IPS-NIHi7 (cell line): Measurements from ENCODE around the gene PDLIM4.
A peak's percentile ranks its signal among the peaks of the same experiment; 100 is the strongest.

Experiments
- DNase-seq: peaks from one replicate; pipeline ENCODE4 v3.0.0; 2012; ENCODE audit warnings: mixed read lengths; ENCODE audit errors: extremely low spot score

Gene PDLIM4

DNA sequence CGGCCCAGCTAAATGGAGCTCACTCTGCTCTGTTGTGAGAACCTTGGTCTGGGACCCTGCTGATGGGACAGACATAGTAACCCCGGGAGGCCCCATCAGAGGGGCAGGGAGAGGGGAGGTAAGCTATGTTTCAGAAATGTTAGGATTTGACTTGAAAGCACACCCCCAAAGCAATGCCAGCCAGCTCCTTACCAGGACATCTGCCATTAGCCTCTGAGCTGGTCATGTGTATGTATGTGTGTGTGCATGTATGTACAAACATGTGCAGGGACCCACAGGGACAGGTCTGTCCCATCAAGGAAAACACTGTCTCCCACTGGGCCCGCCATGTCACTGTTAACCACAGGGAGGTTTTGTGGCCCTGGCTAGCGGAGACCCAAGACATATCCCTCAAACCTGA is 51.2 kb downstream of the PDLIM4 start:
- DNase-seq = no peak

- no peak for DNase-seq
Observed at GRCh38 chr5:132309679-132310078, 52.2 kb downstream of the PDLIM4 start.

- DNase-seq = no peak
Observed at GRCh38 chr5:132310141-132310834, 52.8 kb downstream of the PDLIM4 start.

DNA sequence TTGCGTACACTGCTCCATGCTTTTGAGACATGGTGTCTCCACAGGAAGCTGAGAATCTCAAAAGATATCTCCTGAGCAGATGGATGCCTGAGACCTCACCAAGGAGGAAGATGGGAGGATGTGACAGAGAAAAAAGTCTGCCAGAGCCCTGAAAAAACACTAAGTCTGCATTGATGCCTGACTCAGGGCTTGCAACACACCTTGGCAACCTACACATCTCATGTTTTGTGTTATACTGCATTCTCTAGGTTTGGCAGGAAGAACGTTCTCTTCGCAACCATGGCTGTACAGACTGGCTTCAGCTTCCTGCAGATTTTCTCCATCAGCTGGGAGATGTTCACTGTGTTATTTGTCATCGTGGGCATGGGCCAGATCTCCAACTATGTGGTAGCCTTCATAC is 55.9 kb downstream of the PDLIM4 start:
- DNase-seq = no peak

GRCh38 chr5:132313961-132314432 is 56.5 kb downstream of the PDLIM4 start:
- DNase-seq = no peak

DNA sequence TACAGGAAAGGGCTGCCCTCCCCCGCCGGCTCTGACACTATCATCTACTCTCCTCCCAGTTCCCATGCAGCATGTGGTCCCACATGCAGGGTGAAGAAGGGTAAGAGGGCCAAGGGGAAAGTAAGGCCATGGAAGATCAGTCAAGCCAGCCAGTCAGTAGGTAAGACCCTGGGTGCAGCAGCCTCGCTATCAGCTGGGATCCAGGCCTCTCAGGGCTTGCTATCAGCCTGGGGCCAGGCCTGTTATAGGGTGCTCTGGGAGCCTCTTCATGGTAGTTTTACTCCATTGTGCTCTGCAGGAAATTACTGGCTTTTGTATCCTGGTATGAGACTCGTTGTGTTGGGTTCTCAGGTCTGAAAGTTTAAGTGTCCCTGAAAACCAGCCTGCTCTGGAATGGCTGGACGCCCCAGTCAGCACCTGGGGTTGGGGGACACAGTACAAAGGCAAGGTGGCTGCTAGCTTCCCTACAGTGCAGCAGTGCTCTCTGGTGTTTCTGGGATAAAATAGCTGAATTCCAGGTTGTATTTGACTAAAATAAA is 58.1 kb downstream of the PDLIM4 start:
- peak; percentile 36 for DNase-seq

GRCh38 chr5:132319975-132320374 is 62.5 kb downstream of the PDLIM4 start:
- no peak for DNase-seq

GRCh38 chr5:132321109-132321721 is 63.7 kb downstream of the PDLIM4 start:
- peak; percentile 24 for DNase-seq

DNA sequence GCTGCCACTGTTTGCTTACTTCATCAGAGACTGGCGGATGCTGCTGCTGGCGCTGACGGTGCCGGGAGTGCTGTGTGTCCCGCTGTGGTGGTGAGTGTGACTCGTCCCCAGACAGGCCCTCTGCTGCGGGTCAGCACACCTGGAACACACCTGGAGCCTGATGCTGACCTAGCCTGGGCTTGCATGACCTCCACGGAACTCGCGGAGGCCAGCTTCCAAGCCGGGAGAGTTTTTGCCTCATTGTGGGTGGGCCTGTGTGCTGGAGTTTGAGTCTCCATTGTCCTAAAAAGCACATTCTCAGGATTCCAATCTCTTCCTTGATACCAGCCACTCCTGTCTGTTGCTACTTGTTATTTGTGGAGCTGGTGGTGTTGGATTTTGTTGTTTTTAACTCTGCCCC is 64.8 kb downstream of the PDLIM4 start:
- peak; percentile 66 for DNase-seq
